Measurements from ENCODE around the gene GARIN5B. TPM values are rescaled to one million over a fixed set of nuclear protein-coding genes. Genes with fewer than 3 reads are reported as not detected.

GARIN5B gene
- total and polyA plus RNA-seq, 2 of the 13 experiments (the other 11 are each of a cell fraction or from before 2014, with no cell fraction given): not detected

GRCh38 chr19:55333870-55334269, 29.2 kb downstream of the GARIN5B start (continued):
- TF ChIP-seq ZNF646 (CRISPR knock-in tag; IDR thresholded peaks at IDR 0.05) (no peak), GFI1 (CRISPR knock-in tag; IDR thresholded peaks at IDR 0.05; ENCODE audit: borderline replicate concordance) (peak; percentile 65; the same call in 1 of the 2 replicates), SIX1 (CRISPR knock-in tag; IDR thresholded peaks at IDR 0.05; ENCODE audit: borderline replicate concordance) (no peak), BRCA1 (CRISPR knock-in tag; IDR thresholded peaks at IDR 0.05) (peak; percentile 78; the same call in 1 of the 2 replicates), ZNF335 (CRISPR knock-in tag; IDR thresholded peaks at IDR 0.05) (no peak), ZKSCAN8 (CRISPR knock-in tag; IDR thresholded peaks at IDR 0.05; ENCODE audit: borderline replicate concordance) (peak; percentile 34; the same call in 1 of the 2 replicates), FIP1L1 (IDR thresholded peaks at IDR 0.05; ENCODE audit: borderline replicate concordance, insufficient read depth, low read depth, low read length) (no peak), JDP2 (CRISPR knock-in tag; IDR thresholded peaks at IDR 0.05; ENCODE audit: borderline replicate concordance) (no peak), HMG20B (CRISPR knock-in tag; conservative IDR thresholded peaks at IDR 0.05) (no peak; the same call in 1 of the 2 replicates), AFF4 (CRISPR knock-in tag; IDR thresholded peaks at IDR 0.05) (no peak), ZNF101 (CRISPR knock-in tag; IDR thresholded peaks at IDR 0.05; ENCODE audit: borderline replicate concordance, low read depth) (no peak), ZNF274 (CRISPR knock-in tag; IDR thresholded peaks at IDR 0.05) (no peak), MIXL1 (CRISPR knock-in tag; IDR thresholded peaks at IDR 0.05) (0 out of 2 replicates have a peak, but pooled peaks have one; percentile 32)
- TF ChIP-seq, protein P1, sequence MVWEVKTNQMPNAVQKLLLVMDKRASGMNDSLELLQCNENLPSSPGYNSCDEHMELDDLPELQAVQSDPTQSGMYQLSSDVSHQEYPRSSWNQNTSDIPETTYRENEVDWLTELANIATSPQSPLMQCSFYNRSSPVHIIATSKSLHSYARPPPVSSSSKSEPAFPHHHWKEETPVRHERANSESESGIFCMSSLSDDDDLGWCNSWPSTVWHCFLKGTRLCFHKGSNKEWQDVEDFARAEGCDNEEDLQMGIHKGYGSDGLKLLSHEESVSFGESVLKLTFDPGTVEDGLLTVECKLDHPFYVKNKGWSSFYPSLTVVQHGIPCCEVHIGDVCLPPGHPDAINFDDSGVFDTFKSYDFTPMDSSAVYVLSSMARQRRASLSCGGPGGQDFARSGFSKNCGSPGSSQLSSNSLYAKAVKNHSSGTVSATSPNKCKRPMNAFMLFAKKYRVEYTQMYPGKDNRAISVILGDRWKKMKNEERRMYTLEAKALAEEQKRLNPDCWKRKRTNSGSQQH (CRISPR knock-in tag; IDR thresholded peaks at IDR 0.05; ENCODE audit: low read depth): no peak
- TF ChIP-seq, protein P2, sequence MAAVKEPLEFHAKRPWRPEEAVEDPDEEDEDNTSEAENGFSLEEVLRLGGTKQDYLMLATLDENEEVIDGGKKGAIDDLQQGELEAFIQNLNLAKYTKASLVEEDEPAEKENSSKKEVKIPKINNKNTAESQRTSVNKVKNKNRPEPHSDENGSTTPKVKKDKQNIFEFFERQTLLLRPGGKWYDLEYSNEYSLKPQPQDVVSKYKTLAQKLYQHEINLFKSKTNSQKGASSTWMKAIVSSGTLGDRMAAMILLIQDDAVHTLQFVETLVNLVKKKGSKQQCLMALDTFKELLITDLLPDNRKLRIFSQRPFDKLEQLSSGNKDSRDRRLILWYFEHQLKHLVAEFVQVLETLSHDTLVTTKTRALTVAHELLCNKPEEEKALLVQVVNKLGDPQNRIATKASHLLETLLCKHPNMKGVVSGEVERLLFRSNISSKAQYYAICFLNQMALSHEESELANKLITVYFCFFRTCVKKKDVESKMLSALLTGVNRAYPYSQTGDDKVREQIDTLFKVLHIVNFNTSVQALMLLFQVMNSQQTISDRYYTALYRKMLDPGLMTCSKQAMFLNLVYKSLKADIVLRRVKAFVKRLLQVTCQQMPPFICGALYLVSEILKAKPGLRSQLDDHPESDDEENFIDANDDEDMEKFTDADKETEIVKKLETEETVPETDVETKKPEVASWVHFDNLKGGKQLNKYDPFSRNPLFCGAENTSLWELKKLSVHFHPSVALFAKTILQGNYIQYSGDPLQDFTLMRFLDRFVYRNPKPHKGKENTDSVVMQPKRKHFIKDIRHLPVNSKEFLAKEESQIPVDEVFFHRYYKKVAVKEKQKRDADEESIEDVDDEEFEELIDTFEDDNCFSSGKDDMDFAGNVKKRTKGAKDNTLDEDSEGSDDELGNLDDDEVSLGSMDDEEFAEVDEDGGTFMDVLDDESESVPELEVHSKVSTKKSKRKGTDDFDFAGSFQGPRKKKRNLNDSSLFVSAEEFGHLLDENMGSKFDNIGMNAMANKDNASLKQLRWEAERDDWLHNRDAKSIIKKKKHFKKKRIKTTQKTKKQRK (IDR thresholded peaks at IDR 0.05; ENCODE audit: low read length): no peak
